Neural progenitor cell (in vitro differentiated cells): Measurements from ENCODE around the gene MAN2B2. TPM values are rescaled to one million over a fixed set of nuclear protein-coding genes. Genes with fewer than 3 reads are reported as not detected.

ENCODE experiments used
- DNase-seq: peaks from one replicate; pipeline ENCODE4 v3.0.0-alpha.2; 2016; ENCODE audit warnings: low spot score
- H2AFZ ChIP-seq: fragments of 200-600 bp; sonication (generic); replicated peaks from 2 replicates; pipeline ENCODE4 v1.6.1; 2016; ENCODE audit warnings: antibody characterized with exemption
- H3F3A ChIP-seq: fragments of 200-600 bp; sonication (generic); 2 replicates; pipeline ENCODE4 v1.6.1; 2016; ENCODE audit warnings: antibody characterized with exemption, low read depth
- H3K27ac ChIP-seq: fragments of 200-600 bp; sonication (generic); 2 replicates; pipeline ENCODE4 v1.5.1; 2016; ENCODE audit warnings: mild to moderate bottlenecking
- H3K27me3 ChIP-seq: fragments of 200-600 bp; sonication (generic); 2 replicates; pipeline ENCODE4 v1.6.1; 2016; ENCODE audit warnings: mild to moderate bottlenecking, moderate library complexity
- H3K36me3 ChIP-seq: fragments of 200-600 bp; sonication (generic); 2 replicates; pipeline ENCODE4 v1.5.1; 2016
- H3K4me1 ChIP-seq: fragments of 200-600 bp; sonication (generic); 2 replicates; pipeline ENCODE4 v1.6.1; 2016; ENCODE audit warnings: mixed run types
- H3K4me2 ChIP-seq: fragments of 200-600 bp; sonication (generic); 2 replicates; pipeline ENCODE4 v1.6.1; 2016
- H3K4me3 ChIP-seq: fragments of 200-600 bp; sonication (generic); 2 replicates; pipeline ENCODE4 v1.5.1; 2016
- H3K79me2 ChIP-seq: fragments of 200-600 bp; sonication (generic); 2 replicates; pipeline ENCODE4 v1.6.1; 2016; ENCODE audit warnings: low read depth
- H3K9ac ChIP-seq: fragments of 200-600 bp; sonication (generic); 2 replicates; pipeline ENCODE4 v1.6.1; 2016
- H3K9me3 ChIP-seq: fragments of 200-600 bp; sonication (generic); 2 replicates; pipeline ENCODE4 v1.5.1; 2016; ENCODE audit warnings: low read depth
- H4K20me1 ChIP-seq: fragments of 200-600 bp; sonication (generic); 2 replicates; pipeline ENCODE4 v1.6.1; 2016; ENCODE audit warnings: low read depth
- H3K27ac Mint-ChIP-seq: 3 replicates; pipeline ENCODE4 v1.8.0; 2021; ENCODE audit warnings: mixed read lengths
- H3K27me3 Mint-ChIP-seq: 2 replicates; pipeline ENCODE4 v1.8.0; 2022; ENCODE audit warnings: low read depth, mild to moderate bottlenecking, inconsistent platforms, moderate library complexity, mixed read lengths; ENCODE audit not compliant: insufficient read depth
- H3K36me3 Mint-ChIP-seq: 3 replicates; pipeline ENCODE4 v1.8.0; 2021; ENCODE audit warnings: mixed read lengths
- H3K4me1 Mint-ChIP-seq: 3 replicates; pipeline ENCODE4 v1.8.0; 2021; ENCODE audit warnings: mixed read lengths
- H3K4me3 Mint-ChIP-seq: 3 replicates; pipeline ENCODE4 v1.8.0; 2021; ENCODE audit warnings: mild to moderate bottlenecking, moderate library complexity, mixed read lengths
- H3K9me3 Mint-ChIP-seq: 3 replicates; pipeline ENCODE4 v1.8.0; 2020; ENCODE audit warnings: mixed read lengths
- EZH2 ChIP-seq: fragments of 200-600 bp; sonication (generic); IDR thresholded peaks from 2 replicates; pipeline ENCODE4 v1.6.1; 2017; ENCODE audit warnings: antibody characterized with exemption, mild to moderate bottlenecking, moderate library complexity
- EZH2phosphoT487 ChIP-seq: fragments of 200-600 bp; sonication (generic); IDR thresholded peaks from 2 replicates; pipeline ENCODE4 v1.6.1; 2017; ENCODE audit warnings: antibody characterized with exemption
- total RNA-seq: library from RNA; depleted of rRNA; stranded (reverse); fragments of >200 nt; gene quantifications from 2 replicates; pipeline ENCODE4 v1.2.3, GENCODE V29; 2015; ENCODE audit warnings: low replicate concordance
- TF ChIP-seq, protein P1 (sequence below): fragments of 200-600 bp; sonication (generic); IDR thresholded peaks from 2 replicates; pipeline ENCODE4 v1.5.1; 2017; ENCODE audit warnings: antibody characterized with exemption, mild to moderate bottlenecking

MAN2B2 gene
- total RNA-seq, 1 donor from 2014 or later, result 2.7 TPM

DNA sequence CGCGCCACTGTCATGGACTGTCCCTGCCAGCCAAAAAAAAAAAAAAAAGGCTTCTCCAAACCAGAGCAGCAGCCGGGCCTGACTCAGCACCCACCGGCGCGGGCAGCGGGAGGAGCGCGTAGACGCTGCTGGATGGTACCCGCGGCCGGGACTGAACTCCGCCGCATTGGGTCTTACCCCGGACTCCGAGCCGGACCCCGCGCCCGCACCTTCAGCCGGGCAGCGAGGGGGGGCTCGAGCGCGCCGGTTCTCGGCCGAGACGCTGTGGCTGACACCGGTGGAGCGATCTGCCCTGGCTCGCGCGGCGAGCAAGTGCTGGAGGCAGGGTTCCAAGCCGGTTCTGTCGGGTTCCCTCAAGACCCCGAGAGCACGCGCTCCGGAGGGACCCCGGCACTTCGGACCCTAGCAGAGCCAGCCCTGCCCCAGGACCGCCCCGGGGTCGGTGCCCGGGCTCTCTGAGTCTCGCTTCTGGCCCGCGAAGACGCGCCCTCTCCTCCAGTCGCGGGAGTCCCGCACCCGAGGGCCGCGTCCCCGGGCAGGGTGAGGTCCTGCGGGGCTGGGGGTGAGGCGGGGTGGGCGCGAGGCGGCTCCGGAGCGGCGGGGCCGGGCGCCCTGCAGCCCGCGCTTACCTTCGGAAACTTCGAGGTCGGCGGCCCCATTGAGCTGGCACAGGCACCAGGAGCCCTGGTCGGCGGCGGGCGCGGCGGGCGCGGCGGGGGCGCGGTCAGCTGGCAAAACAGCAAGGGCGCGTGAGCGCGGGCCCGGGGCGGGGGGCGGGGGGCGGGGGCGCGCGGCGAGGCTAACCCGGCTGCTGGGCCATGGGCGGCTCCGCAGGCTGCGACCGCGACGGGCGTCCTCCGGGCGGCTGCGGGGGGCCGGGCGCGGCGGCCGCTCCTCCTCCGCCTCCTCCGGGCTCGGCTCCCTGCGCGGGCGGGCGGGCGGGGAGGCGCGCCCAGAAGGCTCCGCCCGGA is 11.8 kb upstream of the MAN2B2 start:
- H3K9me3 Mint-ChIP-seq, result no peaks in the 10 kb centered on the region
- H3K79me2 ChIP-seq, result no peaks in the 10 kb centered on the region
- peak overlapping the region; percentile 79 for H2AFZ ChIP-seq
- no peak overlapping the region for H3K27ac ChIP-seq
- peak overlapping the region; percentile 95 for H3K4me2 ChIP-seq
- H3K36me3 Mint-ChIP-seq, result no peaks in the 10 kb centered on the region
- H3K9me3 ChIP-seq, result no peaks in the 10 kb centered on the region
- peak overlapping the region; percentile 57 for H3K4me3 ChIP-seq
- peaks cover 65% of the 10 kb centered on the region for H3K27me3 Mint-ChIP-seq
- H3K27me3 ChIP-seq, result peaks cover 95% of the 10 kb centered on the region
- TF ChIP-seq EZH2phosphoT487 (peak; percentile 90), EZH2 (peak; percentile 94)
- TF ChIP-seq, protein P1, sequence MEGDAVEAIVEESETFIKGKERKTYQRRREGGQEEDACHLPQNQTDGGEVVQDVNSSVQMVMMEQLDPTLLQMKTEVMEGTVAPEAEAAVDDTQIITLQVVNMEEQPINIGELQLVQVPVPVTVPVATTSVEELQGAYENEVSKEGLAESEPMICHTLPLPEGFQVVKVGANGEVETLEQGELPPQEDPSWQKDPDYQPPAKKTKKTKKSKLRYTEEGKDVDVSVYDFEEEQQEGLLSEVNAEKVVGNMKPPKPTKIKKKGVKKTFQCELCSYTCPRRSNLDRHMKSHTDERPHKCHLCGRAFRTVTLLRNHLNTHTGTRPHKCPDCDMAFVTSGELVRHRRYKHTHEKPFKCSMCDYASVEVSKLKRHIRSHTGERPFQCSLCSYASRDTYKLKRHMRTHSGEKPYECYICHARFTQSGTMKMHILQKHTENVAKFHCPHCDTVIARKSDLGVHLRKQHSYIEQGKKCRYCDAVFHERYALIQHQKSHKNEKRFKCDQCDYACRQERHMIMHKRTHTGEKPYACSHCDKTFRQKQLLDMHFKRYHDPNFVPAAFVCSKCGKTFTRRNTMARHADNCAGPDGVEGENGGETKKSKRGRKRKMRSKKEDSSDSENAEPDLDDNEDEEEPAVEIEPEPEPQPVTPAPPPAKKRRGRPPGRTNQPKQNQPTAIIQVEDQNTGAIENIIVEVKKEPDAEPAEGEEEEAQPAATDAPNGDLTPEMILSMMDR, result no peak
- peak; percentile 61 for DNase-seq
- H3K9ac ChIP-seq, result no peak overlapping the region
- no peak overlapping the region for H3K27ac Mint-ChIP-seq
- H3K36me3 ChIP-seq, result no peaks in the 10 kb centered on the region
- peaks cover 2% of the 10 kb centered on the region for H3K4me1 Mint-ChIP-seq
- H3K4me1 ChIP-seq, result peaks cover 5% of the 10 kb centered on the region
- peaks cover 26% of the 10 kb centered on the region for H4K20me1 ChIP-seq
- peaks cover 7% of the 10 kb centered on the region for H3F3A ChIP-seq
- H3K4me3 Mint-ChIP-seq, result no peak overlapping the region

DNA sequence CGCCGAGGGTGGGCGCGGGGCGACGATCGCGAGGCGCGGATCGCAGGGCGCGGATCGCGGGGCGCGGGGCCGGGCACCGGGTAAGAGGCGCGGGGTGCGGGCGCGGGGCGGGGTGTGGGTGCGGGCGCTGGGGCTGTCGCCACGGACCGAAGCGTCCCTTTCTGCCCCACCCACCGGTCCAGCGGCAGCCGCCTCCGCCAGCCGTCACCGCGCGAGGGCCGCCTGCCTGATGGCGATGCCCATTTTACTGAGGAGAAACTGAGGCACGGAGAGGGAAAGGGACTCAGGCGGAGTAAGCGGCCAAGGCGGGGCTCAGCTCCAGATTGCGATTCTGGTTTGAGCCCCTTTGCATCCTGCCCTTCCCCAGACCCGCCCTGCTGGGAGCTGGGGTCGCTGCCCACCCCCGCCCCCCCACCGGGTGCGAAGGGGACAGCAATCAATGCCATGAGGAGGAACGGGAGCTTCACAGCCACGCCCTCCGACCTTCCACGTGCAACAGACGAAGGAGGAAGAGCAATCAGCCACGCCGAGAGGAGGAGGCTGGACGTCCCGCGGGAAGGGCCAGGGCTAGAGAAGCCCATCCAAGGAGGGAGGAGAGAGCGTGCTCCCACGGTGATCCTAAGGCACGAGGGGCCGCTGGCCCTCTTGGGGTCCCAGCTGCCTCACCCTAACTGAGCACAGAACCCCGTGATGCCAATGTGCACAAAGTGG is 10.9 kb upstream of the MAN2B2 start:
- Histone ChIP-seq H3F3A (peaks cover 7% of the 10 kb centered on the region), H3K27ac (no peak overlapping the region), H4K20me1 (peaks cover 26% of the 10 kb centered on the region), H3K9ac (no peak overlapping the region), H3K27me3 (peaks cover 92% of the 10 kb centered on the region), H3K4me3 (peak overlapping the region; percentile 34), H3K79me2 (no peaks in the 10 kb centered on the region), H3K36me3 (no peaks in the 10 kb centered on the region), H3K4me2 (peak overlapping the region; percentile 74), H3K4me1 (peaks cover 5% of the 10 kb centered on the region), H3K9me3 (no peaks in the 10 kb centered on the region), H2AFZ (no peak overlapping the region)
- H3K4me3 Mint-ChIP-seq, result no peak overlapping the region
- no peaks in the 10 kb centered on the region for H3K36me3 Mint-ChIP-seq
- peaks cover 6% of the 10 kb centered on the region for H3K4me1 Mint-ChIP-seq
- TF ChIP-seq, protein P1, result no peak
- TF ChIP-seq EZH2phosphoT487 (peak; percentile 56), EZH2 (no peak)
- DNase-seq, result no peak
- peaks cover 62% of the 10 kb centered on the region for H3K27me3 Mint-ChIP-seq
- H3K9me3 Mint-ChIP-seq, result no peaks in the 10 kb centered on the region
- H3K27ac Mint-ChIP-seq, result no peak overlapping the region

DNA sequence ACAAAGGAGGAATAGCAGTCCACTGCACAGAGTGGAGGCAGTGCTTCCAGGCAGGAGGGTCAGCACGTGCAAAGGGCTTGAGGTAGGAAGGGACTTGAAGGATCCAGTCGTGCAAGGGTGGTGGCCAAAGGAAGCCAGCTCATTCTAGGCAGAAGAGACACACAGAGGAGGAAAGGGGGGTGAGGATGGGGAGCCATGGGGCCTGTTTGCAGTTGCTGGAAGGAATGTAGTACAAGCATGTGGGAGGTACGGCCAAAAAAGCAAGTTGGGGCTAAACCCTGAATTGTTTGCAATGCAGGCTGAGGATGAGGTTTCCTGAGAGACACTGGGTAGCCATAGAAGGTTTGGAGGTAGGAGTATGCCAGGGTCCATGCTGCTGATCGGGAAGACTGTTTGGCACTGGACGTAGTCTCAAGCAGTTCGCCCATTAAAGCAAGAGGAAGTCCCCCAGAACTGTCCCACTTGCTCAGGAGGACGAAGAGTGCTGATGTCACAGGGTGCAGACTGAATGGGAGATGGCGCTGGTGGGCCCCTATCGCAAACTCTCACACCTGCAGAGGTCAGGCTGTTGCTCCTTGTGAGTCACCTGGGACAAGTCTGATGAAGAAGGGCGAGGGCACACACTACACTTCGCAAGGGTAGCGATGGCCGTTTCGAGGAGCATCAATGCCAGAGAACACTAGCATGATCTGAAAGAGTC is 9.1 kb upstream of the MAN2B2 start:
- Histone ChIP-seq H3K79me2 (no peaks in the 10 kb centered on the region), H3K36me3 (no peaks in the 10 kb centered on the region), H2AFZ (no peak overlapping the region), H3K4me3 (no peak overlapping the region), H3F3A (peaks cover 7% of the 10 kb centered on the region), H3K27me3 (peaks cover 75% of the 10 kb centered on the region), H3K9me3 (no peaks in the 10 kb centered on the region), H4K20me1 (peaks cover 26% of the 10 kb centered on the region), H3K4me1 (peaks cover 5% of the 10 kb centered on the region), H3K9ac (no peak overlapping the region), H3K4me2 (no peak overlapping the region), H3K27ac (no peak overlapping the region)
- DNase-seq, result no peak
- Mint-ChIP-seq H3K9me3 (no peaks in the 10 kb centered on the region), H3K36me3 (no peaks in the 10 kb centered on the region), H3K27ac (no peak overlapping the region), H3K27me3 (peaks cover 56% of the 10 kb centered on the region), H3K4me1 (peaks cover 6% of the 10 kb centered on the region), H3K4me3 (no peak overlapping the region)
- no peak for TF ChIP-seq EZH2phosphoT487
- no peak for TF ChIP-seq EZH2
- TF ChIP-seq, protein P1, result no peak
